GM19324 (cell line): Measurements from ENCODE around the gene NBPF3.
"Not testable (repeated sequence)": the region's sequence is repeated elsewhere in the genome, so short reads cannot be mapped to it uniquely, and the experiment has no call there.

Source experiments
- ATAC-seq: cut with Tn5 transposase; IDR thresholded peaks from one replicate; pipeline ENCODE4 v1.9.1; 2021; ENCODE audit warnings: mild to moderate bottlenecking, moderate library complexity; ENCODE audit not compliant: unreplicated experiment, low FRiP score

NBPF3 gene

GRCh38 chr1:21439721-21440629, at the start of gene NBPF3:
Gene NBPF3 (plus strand): TSS chr1:21440137. CDS start chr1:21445087, 4,950 bp downstream.
- ATAC-seq, result peak; percentile 83

GRCh38 chr1:21391497-21391896, 48.4 kb upstream of the NBPF3 start:
- ATAC-seq, result no peak

DNA sequence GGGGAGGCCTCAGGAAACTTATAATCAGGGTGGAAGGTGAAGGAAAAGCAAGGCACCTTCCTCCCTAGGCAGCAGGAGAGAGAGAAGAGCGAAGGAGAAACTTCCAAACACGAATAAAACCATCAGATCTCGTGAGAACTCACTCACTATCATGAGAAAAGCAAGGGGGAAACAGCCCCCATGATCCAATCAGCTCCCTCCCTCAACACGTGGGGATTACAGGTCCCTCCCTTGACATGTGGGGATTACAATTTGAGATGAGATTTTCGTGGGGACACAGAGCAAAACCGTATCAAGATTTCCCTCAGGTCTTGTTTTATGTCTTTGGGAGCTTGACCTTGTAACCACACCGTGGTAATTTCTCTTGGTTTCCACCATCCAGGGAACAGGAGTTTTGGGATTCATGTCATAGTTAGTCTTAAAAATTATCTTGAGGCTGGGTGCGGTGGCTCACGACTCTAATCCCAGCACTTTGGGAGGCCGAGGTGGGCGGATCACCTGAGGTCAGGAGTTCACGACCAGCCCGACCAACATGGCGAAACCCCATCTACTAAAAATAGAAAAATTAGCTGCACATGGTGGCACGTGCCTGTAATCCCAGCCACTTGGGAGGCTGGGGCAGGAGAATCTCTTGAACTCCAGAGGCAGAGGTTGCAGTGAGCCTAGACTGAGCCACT, 47.2 kb upstream of the NBPF3 start:
- no peak for ATAC-seq

DNA sequence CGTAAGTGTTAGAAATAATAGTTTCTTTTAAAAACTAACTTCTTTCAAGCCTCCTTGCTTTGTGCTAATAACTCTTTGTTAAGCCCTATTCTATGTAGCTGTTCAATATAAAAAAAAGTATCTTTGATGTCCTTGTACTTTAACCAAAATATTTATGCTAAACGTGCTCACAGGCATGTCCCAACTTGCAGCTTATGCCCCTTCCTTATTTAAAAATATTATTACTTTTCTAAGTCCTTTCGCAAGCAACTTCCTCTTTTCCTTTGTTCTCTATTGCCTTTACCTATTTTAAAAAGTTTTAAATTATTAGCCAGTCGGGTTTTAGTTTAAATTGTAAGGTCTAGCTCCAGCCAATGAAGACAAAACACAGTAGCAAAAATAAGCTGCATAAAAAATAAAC, 43.4 kb upstream of the NBPF3 start:
- ATAC-seq, result no peak

DNA sequence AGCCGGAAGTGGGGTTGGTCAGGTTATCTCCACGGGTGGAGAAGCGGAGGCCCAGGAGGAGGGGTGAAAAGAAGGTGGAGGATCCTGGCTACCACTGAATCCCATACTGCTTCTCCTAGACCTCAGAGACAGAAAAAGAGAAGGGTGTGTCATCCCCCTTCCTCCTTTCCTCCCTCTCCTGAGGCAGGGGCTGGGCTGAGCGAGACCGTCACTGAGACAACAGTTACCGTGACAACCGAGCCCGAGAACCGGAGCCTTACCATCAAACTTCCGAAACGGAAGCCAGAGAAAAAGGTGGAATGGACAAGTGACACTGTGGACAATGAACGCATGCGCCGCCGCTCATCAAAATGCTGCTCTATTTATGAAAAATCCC, 42.1 kb upstream of the NBPF3 start:
- no peak for ATAC-seq

- ATAC-seq, result not testable (repeated sequence)
Measured at GRCh38 chr1:21401726-21402346, 38.1 kb upstream of the NBPF3 start.

GRCh38 chr1:21406659-21407058, 33.3 kb upstream of the NBPF3 start:
- ATAC-seq, result no peak

DNA sequence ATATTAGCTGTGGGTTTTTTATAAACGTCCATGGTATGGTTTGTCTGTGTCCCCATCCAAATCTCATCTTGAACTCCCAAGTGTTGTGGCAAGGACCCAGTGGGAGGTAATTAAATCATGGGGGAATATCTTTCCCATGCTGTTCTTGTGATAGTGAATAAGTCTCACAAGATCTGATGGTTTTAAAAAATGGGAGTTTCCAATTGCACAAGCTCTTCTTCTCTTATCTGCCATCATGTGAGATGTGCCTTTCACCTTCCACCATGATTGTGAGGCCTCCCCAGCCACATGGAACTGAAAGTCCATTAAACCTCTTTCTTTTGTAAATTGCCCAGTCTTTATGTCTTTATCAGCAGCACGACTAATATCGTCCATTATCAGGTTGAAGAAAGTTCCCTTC, 30.0 kb upstream of the NBPF3 start:
- not testable (repeated sequence) for ATAC-seq

DNA sequence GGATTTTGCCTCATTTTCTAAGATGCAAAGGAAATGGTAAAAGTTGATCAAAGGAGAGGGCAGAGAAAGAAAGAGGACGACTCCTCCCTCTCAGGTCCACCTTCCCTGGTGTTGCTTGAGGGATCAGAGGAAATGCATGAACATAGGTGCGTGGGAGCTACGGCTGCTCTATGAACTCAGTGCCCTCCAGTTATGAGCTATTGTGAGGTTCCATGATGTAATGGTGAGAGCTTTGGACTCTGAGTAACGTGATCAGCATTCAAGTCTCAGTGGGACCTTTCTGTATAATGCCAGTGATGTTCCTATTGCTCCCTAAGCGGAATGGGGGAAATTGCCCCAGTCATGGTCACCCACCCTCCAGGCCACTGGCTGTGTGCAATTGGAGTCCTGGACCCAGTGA, 25.9 kb upstream of the NBPF3 start:
- no peak for ATAC-seq

DNA sequence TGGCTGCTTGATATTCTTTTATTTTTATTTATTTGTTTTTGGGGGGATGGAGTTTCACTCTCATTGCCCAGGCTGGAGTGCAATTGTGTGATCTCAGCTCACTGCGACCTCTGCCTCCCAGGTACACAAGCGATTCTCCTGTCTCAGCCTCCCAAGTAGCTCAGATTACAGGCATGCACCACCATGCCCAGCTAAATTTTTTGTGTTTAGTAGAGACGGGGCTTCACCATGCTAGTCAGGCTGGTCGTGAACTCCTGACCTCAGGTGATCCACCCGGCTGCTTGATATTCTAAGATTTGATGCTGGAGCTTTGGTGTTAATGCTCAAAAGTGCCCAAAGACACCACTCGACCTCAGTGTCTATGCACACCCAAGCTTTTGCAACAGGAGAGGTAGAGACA, 19.6 kb upstream of the NBPF3 start:
- ATAC-seq, result not testable (repeated sequence)

GRCh38 chr1:21421307-21421706, 18.6 kb upstream of the NBPF3 start:
- ATAC-seq, result not testable (repeated sequence)

GRCh38 chr1:21427798-21428480, 12.0 kb upstream of the NBPF3 start:
- ATAC-seq, result not testable (repeated sequence)

DNA sequence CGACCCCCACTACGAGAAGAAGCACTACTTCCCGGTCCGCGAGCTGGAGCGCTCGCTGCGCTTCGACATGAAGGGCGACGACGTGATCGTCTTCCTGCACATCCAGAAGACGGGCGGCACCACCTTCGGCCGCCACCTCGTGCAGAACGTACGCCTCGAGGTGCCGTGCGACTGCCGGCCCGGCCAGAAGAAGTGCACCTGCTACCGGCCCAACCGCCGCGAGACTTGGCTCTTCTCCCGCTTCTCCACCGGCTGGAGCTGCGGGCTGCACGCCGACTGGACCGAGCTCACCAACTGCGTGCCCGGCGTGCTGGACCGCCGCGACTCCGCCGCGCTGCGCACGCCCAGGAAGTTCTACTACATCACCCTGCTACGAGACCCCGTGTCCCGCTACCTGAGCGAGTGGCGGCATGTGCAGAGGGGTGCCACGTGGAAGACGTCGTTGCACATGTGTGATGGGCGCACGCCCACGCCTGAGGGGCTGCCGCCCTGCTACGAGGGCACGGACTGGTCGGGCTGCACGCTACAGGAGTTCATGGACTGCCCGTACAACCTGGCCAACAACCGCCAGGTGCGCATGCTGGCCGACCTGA, 11.4 kb upstream of the NBPF3 start:
- not testable (repeated sequence) for ATAC-seq

DNA sequence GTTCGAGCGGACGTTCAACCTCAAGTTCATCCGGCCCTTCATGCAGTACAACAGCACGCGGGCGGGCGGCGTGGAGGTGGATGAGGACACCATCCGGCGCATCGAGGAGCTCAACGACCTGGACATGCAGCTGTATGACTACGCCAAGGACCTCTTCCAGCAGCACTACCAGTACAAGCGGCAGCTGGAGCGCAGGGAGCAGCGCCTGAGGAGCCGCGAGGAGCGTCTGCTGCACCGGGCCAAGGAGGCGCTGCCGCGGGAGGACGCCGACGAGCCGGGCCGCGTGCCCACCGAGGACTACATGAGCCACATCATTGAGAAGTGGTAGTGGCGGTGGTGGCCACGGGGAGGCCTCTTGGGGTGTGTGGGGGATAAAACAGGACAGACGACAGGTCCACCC, 10.7 kb upstream of the NBPF3 start:
- not testable (repeated sequence) for ATAC-seq

GRCh38 chr1:21430875-21431274, 9.1 kb upstream of the NBPF3 start:
- not testable (repeated sequence) for ATAC-seq

- no peak for ATAC-seq
Measured at GRCh38 chr1:21434394-21434793, 5.5 kb upstream of the NBPF3 start.

- no peak for ATAC-seq
Measured at GRCh38 chr1:21435646-21436487, 4.1 kb upstream of the NBPF3 start.

GRCh38 chr1:21436488-21437340, 3.2 kb upstream of the NBPF3 start:
- no peak for ATAC-seq

DNA sequence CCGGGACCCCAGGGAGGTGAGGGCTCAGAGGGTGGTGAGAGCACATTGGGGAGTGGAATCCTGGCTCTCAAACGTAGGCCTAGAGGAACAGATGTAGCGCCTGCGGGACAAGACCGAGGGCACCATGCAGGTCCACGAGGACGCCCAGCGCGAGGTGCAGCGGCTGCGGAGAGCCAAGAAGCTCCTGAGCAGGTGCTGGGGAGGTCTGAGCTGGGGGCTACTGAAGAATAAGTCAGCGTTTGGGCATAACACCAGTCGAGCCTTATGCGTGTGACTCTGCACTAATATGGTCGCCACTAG, 2.6 kb upstream of the NBPF3 start:
- no peak for ATAC-seq
